Measurements from ENCODE around the gene CORO6. TPM values are rescaled to one million over a fixed set of nuclear protein-coding genes. Genes with fewer than 3 reads are reported as not detected.

Gene CORO6
- total RNA-seq, 1 experiment from 2014 or later: 2.3 TPM

GRCh38 chr17:29630630-29631193 is 8.0 kb upstream of the CORO6 start:
- TF ChIP-seq CTCF (conservative IDR thresholded peaks at IDR 0.05): no peak
- Histone ChIP-seq H2BK5ac (ENCODE audit: insufficient read length, low read length) (no peak overlapping the region), H3K4me2 (ENCODE audit: insufficient read depth, insufficient read length, low read length) (no peak overlapping the region), H3K27ac (ENCODE audit: insufficient read length, low read depth, low read length) (no peak overlapping the region), H2BK12ac (ENCODE audit: insufficient read length, low read depth, low read length) (no peak overlapping the region), H3K79me2 (ENCODE audit: insufficient read depth, low read length) (no peaks in the 10 kb centered on the region), H3K18ac (ENCODE audit: insufficient read length, low read depth, low read length) (no peak overlapping the region), H3K79me1 (ENCODE audit: insufficient read depth, low read depth, low read length, poor library complexity, severe bottlenecking) (no peaks in the 10 kb centered on the region), H3K14ac (ENCODE audit: insufficient read depth, low read length) (no peak overlapping the region), H2AK5ac (ENCODE audit: insufficient read length, low read length) (no peak overlapping the region), H3K9ac (ENCODE audit: extremely low read depth, insufficient read length, low read length) (no peak overlapping the region), H2BK120ac (ENCODE audit: low read depth, low read length, poor library complexity, severe bottlenecking) (no peak overlapping the region), H2BK20ac (ENCODE audit: low read depth, low read length, poor library complexity, severe bottlenecking) (no peak overlapping the region), H4K91ac (ENCODE audit: insufficient read length, low read depth, low read length) (no peak overlapping the region), H3K27me3 (ENCODE audit: insufficient read depth, low read length) (no peaks in the 10 kb centered on the region), H2AFZ (ENCODE audit: low read length) (no peak overlapping the region), H4K8ac (replicated peaks; ENCODE audit: insufficient read length, low read depth, low read length) (no peak overlapping the region), H2BK15ac (ENCODE audit: low read depth, low read length) (no peak overlapping the region), H3K9me3 (ENCODE audit: control insufficient read depth, low read depth, low read length) (no peaks in the 10 kb centered on the region), H3K4me1 (ENCODE audit: insufficient read depth, low read length) (no peaks in the 10 kb centered on the region), H4K20me1 (ENCODE audit: control insufficient read depth, insufficient read depth, insufficient read length) (no peaks in the 10 kb centered on the region), H3T11ph (ENCODE audit: low read length) (no peak overlapping the region), H3K23ac (ENCODE audit: insufficient read length, low read depth, low read length) (no peak overlapping the region), H3K23me2 (ENCODE audit: insufficient read length, low read depth, low read length, poor library complexity, severe bottlenecking) (no peaks in the 10 kb centered on the region), H4K5ac (ENCODE audit: insufficient read length, low read depth, low read length) (no peak overlapping the region), H3K4ac (ENCODE audit: low read depth, low read length) (no peak overlapping the region), H3K56ac (ENCODE audit: insufficient read length, low read depth, low read length) (no peak overlapping the region)
- Mint-ChIP-seq H3K4me3 (no peak overlapping the region), H3K4me1 (peaks cover 7 to 8% of the 10 kb centered on the region in 2 experiments), H3K9me3 (no peaks in the 10 kb centered on the region), H3K27me3 (ENCODE audit: low read depth) (no peaks in the 10 kb centered on the region), H3K27ac (no peak overlapping the region; a peak in 1 of 7 replicates), H3K36me3 (ENCODE audit: insufficient read depth in 1 of 3, low read depth in 3 of 3) (peaks cover 6 to 10% (median 9%) of the 10 kb centered on the region in 3 experiments)
- no peak for DNase-seq
- WGBS (ENCODE audit: extremely low coverage, insufficient read length, low lambda C conversion rate): no CpG with 5 or more reads among the region's 6 CpGs
